ENCODE data around the gene PIK3R1.

DNA sequence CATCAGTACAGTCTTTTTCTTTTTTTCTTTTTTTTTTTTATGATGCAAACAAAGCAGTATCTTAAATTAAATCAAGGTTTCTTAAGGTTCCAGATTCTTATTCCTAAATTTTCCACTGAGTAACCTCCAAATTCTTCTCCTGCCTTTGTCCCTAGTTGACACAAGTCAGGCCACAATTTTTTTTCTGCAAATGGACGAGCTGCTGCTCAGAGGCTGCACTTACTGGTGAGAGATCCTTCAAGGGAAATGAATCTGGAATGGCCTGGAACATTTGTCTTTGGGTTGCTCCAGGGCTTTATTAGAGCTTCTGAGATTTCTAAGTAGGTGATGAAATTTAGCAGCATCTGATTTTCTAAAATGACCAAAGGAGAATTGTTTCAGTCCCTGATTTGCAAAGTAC, 39.3 kb downstream of the PIK3R1 start:
- TF ChIP-seq, protein P1, sequence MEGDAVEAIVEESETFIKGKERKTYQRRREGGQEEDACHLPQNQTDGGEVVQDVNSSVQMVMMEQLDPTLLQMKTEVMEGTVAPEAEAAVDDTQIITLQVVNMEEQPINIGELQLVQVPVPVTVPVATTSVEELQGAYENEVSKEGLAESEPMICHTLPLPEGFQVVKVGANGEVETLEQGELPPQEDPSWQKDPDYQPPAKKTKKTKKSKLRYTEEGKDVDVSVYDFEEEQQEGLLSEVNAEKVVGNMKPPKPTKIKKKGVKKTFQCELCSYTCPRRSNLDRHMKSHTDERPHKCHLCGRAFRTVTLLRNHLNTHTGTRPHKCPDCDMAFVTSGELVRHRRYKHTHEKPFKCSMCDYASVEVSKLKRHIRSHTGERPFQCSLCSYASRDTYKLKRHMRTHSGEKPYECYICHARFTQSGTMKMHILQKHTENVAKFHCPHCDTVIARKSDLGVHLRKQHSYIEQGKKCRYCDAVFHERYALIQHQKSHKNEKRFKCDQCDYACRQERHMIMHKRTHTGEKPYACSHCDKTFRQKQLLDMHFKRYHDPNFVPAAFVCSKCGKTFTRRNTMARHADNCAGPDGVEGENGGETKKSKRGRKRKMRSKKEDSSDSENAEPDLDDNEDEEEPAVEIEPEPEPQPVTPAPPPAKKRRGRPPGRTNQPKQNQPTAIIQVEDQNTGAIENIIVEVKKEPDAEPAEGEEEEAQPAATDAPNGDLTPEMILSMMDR (IDR thresholded peaks at IDR 0.05 in 8 of 11, conservative IDR thresholded peaks at IDR 0.05 in 3 of 11) = no peak
- no peak for TF ChIP-seq POLR2A (IDR thresholded peaks at IDR 0.05)
- TF ChIP-seq POLR2AphosphoS5 (IDR thresholded peaks at IDR 0.05) = no peak
